ENCODE results near the gene TBC1D20.

Gene TBC1D20

DNA sequence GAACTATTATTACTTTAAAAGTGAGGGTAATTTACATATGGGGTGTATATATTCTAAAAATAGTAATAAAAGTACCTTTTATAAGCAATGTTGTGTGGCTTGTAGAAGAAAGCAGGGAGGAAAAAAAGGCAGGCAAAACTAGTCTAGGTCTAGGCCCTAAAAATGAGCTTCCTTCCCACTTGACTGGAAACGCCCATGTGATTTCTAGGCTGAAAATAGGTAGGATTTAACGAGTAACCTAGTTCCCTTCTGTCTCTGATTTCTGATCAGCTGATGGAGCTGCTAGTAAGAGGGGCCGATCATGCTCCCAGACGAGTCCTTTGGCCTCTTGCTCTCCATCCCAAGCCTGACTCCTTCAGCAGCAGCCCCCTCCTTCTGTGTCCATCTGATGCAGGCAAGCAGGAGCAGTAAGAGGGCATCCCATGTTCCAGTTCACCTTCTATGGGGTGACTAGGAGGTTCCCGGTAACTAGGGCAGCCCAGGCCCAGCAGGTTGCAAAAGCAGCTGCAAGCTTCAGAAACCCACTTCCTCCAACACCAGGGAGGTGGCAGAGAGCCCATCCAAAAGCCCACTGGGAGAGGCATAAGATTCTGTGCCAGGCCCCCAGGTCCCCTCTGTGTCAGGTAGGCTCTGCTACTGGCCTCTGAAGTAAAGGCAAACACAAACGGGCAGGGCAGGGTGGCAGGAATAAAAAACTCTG, 24.4 kb downstream of the TBC1D20 start:
- no peak for DNase-seq

DNA sequence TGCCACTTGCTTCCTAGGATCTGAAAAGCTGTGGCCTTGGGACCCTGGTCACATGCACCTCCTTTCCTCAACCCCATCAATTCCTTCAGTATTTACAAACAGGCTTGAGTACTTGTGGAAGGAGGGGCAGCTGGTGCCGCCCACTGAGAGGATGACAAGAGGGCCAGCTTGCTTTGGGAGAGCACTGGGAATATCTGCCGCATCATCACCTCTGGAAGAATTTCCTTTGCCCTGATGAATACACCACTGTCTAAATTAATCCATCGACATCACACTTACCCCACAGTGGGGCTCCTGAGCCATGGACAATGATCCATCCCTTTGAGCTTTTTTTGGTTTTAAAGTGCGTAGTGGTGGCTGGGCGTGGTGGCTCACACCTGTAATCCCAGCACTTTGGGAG, 25.9 kb downstream of the TBC1D20 start:
- no peak for DNase-seq

DNA sequence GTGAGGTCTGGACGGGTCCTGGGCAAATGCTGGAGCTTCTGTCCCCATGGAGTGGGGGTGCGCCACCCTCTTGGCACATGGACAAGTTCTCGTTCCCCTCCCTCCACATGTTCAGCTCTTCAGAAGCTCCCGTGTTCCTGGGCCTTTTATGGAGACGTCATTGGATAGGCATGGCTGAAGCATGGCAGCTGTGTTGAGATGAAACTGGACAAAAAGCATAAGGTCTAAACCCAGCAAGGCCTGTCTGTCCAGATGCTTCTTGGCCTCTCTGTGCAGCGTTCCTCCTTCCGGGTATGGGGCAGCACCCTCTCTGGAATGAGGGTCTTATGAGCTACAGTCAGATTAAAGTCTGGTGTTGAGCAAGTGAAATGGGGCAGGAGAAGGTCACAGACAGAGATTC, 26.8 kb downstream of the TBC1D20 start:
- no peak for DNase-seq

DNA sequence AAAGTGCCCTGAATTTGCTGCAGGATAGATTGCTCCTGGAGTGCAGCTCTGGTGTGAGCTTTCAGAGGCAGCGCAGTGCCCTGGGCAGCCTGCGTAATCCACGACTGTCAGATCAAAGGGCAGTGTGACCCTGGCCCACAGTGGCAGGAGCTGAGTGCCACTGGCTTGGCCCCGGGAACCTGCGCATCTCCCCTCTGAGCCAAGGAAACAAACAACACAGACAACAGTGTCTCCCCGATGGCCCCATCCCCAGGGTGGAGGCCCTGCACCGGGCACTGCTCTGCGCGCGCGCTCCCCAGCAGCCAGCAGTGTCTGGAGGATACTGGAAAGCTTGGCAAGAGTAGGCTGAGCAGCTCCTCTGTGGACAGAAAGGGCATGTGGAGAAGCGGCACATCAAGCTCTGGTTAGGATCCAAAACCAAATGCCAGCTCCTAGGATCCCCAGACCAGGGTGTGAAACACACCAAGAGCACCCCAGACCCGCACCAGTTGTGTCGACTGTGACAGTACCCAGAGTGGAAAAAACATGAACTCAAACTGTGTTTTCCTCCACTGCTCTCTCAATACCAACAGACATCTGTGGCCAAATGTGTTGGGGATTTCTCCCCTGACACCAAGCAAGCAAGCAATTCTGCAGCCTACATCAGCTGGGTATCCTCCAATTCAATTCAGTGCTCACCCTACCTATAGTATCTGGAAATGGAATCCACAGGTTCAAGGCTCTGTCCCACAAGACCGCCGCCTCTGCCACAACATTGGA, 27.5 kb downstream of the TBC1D20 start:
- DNase-seq: no peak

DNA sequence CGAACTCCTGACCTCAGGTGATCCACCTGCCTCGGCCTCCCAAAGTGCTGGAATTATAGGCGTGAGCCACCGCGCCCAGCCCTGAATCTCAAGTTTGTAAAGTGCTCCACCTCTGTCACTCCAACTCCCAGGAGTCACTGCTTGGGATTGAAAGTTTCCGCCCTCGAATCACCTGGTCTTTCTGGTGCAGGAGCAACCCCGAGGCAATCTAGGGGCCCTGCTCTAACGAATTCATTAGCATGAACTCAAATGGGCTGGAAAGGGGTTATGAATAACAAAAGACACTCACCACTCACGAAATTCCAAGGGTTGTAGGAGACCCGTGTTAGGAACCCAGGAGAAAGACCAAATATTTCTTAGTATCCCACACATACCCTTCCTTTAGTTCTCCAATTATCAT, 28.1 kb downstream of the TBC1D20 start:
- DNase-seq: no peak

DNA sequence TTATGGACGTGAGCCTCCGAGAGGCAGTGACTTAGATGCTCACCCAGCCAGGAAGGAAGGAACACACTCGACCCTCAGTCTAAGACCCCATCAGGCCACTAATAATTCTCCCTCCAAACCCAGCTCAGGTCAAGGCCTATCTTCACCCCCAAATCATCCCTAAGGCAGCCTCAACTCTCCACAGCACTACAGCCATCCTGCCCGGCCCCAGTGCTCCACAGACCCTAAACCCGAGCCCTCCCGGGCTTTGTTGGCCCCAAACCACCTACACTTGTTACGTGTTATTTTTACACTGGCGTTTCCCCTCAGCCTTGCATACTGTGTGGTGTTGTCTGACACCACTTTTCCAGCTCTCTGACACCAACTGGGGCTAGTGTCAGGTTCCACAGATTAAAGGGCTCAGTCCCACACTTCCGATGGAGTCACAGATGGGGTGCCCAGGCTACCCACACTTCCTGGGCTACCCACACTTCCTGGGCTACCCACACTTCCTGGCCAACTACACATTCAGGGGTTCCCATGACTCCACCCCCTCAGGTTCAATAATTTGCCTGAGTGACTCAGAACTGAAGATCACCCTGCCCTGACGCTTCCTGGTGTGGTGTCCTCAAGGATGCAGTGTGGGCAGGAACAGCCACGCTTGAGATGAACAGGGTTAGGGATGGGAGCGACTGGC, 28.9 kb downstream of the TBC1D20 start:
- DNase-seq: peak; percentile 60

DNA sequence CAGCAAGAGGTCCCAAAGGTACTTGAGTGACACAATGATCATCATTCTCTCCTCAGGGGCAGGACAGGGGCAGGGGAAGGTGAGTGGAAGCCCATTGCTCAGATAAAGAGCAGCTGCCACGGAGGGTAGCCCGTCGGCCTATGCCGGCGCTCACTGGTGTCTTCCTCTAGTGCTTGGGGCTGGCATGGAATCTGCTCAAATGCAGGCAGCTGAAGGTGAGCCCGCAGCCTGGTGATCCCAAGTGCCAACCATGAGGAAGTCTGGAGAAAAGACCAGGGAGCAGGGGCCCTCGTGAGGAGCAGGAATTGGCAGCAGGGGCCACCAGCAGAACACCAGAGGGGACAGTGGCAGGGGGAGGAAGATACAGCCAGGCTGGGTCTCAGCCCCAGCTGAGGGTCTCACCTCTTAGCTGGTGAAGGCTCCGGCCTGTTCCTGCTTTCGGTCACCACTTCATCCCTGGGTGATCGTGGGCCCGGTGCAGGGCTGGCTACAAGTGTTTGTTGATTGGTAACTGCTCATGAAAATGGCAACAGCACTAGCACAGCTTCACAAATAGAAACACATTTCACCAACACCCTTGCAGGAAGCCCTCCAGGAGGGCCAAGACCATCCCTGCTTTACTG, 29.5 kb downstream of the TBC1D20 start:
- DNase-seq: no peak

DNA sequence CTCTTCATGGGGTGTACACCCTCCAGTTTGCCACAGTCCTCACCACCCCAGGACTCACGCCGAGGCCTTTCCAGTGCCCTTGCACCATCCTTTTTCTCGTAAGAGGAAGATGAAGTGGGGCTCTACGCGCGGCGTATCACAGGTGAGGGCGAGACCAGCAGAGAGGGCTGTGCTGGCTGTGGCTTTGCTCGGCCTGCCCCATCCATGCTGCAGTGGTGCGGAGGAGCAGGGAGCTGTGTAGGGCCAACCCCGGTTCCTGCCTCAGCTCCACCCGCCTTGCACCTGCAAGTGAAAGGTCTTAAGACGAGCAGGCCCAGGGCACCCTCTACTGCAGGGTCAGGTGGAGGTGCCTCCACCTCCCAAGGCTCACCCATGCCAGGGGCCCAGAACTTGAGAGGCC, 30.1 kb downstream of the TBC1D20 start:
- no peak for DNase-seq

DNA sequence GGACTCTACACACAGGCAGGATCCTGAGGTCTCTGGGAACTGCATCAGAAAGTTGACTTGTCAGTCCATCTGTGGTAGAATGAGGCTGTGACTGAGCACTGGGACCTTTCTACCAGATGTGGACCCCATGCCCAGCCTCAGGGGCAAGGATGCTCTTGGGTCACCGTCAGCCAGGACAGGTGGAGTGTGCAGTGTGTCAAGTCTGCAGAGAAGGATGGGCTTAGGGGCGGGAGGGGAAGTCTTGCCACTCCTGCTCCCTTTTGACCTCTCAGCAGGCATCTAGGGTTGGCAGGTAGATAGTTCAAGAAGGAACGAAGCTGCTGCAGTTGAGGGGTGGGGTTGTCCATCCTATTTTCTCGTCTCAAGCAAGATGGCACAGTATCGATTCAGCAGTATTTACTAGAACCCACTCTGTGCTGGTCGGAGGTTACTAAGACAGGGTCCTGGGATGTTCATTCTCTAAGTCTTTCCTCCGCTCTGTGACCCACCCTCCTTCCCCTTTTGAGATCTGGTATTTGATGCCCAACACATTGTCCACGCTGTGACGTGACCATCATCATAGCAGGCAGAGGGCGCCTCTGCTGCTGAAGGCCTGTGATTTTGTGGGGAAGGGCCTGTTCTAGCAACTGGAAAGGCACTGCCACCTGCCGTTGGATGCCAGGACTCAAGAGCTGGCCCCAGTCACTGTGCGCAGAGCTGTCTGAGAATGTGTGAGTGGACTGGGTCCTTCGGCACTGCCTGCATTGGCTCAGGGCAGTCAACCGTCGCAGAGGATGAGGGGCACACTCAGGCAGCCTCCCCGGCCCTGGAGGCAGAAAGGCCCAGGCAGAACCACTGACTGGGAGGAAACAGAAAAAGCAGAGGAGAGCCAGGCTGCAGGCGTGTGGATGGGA, 31.1 kb downstream of the TBC1D20 start:
- DNase-seq: no peak

DNA sequence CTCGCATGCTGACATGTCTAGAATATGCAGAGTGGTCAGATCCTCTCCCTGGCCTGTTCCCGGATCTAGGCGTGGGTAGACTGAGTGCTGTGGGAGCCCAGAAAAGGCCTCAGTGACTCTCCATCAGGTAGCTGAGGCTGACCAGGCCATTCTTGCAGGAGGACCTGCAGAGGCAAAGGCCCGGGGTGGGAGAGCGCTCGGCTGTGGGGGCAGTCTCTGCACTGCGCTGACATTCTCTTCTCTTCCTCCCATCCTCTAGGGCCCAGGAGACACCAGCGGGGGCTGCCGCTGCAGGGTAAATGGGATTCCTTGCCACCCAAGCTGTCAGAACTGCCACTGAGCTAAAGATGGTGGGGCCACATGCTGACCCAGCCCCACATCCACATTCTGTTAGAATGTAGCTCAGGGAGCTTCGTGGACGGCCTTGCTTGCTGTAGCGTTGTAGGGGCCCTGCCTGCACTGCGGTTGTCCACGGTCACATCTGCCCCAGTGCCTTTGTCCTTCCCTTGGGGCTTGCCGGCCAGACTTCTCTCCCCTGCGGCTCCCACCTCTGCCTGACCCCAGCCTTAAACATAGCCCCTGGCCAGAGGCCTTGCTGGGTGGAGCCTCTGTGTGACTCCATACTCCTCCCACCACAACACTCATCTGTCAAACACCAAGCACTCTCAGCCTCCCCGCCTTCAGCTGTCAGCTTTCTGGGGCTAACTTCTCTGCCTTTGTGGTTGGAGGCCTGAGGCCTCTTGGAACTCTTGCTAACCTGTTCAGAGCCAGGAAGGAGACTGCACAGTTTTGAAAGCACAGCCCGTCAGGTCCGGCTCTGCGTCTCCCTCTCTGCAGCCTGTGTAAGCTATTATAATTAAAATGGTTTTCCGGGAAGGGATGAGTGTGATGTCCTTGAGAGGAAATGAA, 32.0 kb downstream of the TBC1D20 start:
- DNase-seq: no peak

DNA sequence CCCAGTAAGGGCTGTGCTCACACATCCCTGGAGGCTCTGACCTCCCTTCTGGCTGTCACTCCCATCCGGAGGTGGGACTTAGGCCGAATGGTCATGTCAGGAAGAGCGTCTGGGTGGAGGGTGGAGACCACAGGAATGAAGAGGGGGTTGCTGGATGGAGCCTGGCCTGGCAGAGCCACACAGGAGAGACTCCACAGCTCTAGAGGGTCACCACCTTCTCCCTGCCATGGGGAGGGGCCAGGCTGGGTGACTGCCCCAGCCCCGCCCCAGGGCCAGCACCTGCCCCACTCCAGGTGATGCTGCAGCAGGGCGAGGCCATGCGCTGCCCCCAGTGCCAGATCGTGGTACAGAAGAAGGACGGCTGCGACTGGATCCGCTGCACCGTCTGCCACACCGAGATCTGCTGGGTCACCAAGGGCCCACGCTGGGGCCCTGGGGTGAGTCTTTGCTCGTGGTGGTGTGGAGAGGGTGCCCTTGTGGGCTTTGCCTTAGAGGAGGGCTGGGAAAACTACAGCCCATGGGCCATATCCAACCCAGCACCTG, 33.6 kb downstream of the TBC1D20 start:
- no peak for DNase-seq

DNA sequence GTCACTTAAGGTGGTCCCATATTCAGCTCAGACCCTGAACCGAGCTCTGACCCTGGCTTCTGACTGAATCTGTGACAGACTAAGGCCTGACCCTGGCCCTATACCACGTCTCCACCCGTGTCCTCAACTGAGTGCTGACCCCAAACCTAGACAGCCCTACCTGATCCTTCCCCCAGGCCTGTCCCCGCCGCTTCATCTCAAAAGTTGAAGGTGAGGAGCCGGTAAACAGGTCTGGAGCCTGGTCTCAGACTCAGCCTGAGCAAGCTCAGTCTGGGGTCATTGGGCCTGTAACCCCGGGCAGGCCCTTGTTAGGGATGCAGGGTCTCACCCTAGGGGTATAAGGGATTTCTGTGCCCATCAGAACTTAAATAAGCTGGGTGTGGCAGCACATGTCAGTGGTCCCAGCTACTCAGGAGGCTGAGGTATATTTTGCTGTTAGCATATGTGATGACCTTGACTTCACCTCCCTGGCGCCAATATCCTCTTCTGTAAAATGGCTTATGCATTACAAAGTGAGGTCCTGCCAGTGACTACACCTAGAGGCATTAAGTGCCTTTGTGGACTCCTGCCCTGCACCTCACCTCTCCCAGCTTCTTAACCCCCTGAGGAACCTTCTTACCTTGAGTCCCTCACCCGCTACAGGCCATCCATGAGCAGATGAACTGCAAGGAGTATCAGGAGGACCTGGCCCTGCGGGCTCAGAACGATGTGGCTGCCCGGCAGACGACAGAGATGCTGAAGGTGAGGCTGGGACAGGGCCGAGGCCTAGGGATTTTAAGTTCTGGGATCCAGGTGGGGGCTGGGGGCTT, 34.3 kb downstream of the TBC1D20 start:
- DNase-seq: no peak

DNA sequence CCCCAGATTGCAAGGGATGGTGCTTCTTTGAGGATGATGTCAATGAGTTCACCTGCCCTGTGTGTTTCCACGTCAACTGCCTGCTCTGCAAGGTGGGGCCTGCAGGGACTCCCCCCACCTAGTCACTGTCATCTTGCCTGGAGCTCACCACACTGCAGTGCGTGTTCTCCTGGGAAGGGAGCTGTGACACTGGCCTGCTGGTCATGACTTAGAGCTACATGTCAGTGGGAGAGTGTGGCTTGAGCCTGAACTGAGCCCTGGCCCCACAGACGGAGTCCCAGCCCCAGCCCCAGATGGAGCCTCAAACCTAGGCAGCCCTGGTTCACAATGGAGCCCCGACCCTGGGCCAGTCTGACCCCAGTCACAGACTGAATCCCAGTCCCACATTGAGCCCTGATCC, 34.9 kb downstream of the TBC1D20 start:
- DNase-seq: no peak

DNA sequence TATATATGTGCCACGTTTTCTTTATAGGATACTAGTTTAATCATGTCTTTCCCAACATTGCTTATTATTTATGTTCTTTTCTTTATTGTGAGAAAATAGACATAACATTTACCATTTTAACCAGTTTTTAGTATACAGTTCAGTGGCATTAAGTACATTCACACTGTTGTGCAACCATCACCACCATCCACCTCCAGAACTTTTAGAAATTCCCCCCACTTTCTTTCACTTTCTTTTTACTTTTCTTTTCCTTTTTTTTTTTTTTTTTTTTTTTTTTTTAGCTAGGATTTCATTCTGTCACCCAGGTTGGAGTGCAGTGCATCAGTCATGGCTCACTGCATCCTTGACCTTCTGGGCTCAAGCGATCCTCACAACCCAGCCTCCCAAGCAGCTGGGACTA, 35.8 kb downstream of the TBC1D20 start:
- DNase-seq: no peak

DNA sequence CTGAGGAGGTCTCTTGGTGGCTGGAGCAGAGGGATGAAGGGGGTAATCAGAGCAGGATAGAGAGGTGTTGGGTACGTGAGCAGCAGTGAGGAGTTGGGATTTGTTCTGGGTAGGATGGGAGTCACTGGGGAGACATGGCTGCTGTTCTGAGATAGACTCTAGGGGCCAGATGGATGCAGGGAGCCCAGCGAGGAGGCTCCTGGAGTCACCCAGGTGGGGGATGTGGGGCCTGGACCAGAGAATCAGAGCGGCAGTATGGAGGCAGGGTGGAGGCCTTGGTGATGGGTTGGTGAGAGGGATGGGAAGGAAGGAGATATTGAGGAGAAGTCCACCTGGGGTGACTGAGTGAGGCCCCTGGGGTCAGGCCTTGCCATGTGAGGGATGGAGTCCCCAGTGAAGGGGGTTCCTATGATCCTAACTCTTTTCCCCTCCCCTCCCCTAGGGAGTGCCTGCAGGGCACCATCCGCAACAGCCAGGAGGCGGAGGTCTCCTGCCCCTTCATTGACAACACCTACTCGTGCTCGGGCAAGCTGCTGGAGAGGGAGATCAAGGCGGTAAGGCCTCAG, 40.6 kb downstream of the TBC1D20 start:
- no peak for DNase-seq

DNA sequence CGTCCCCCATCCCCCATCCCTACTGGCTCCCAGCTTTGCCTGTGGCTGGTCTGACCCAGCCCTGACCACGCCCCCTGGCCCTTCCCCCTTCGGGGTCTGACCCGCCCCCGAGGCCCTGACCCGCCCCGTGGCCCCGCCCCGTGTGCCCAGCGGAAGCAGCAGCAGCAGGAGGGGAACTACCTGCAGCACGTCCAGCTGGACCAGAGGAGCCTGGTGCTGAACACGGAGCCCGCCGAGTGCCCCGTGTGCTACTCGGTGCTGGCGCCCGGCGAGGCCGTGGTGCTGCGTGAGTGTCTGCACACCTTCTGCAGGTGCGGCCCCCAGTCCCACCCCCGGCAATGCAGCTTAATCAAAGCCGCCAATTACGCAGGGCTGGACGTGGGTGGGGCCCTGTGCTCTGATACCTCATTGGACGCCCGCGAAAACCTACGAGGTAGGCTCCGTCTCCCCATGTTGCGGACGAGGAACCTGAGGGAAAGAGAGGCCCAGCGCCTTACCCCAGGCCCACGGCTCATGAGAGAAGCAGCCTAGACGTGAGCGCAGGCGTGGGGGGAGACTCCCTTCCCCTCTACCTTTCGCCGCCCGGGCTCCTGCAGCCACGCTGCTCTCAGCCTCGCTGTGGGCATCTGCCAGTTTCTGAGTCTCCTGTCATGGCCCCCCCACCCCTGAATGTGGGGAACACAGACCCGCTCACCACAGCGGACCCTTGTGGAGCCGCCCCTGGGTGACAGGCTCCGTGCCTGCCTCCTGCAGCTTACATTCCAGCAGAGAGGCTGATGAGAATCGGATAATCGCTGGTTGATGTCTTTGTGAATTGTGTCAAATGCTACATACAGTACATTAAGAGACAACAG, 41.4 kb downstream of the TBC1D20 start:
- DNase-seq: no peak

DNA sequence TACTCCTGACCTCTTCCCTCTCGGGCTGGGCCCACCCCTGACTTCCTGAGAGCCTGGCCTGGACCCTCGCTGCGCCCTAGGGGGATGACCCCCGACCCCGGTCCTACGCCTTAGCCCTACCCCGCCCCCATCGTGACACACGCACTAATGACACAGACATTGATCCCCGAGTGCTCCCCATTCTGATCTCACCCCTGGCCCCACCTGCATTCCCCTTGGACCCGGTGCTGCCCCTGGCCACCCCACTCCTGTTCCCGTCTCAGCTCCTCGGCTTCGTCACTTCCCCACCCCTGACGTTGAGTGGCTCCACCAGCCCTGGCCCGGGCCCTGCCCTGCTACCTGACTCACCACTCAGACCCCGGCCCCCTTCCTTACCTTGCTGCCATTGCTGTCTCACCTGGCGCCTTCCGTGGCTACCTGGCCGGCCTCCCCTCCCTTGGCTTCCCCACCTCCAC, 42.1 kb downstream of the TBC1D20 start:
- DNase-seq: no peak

DNA sequence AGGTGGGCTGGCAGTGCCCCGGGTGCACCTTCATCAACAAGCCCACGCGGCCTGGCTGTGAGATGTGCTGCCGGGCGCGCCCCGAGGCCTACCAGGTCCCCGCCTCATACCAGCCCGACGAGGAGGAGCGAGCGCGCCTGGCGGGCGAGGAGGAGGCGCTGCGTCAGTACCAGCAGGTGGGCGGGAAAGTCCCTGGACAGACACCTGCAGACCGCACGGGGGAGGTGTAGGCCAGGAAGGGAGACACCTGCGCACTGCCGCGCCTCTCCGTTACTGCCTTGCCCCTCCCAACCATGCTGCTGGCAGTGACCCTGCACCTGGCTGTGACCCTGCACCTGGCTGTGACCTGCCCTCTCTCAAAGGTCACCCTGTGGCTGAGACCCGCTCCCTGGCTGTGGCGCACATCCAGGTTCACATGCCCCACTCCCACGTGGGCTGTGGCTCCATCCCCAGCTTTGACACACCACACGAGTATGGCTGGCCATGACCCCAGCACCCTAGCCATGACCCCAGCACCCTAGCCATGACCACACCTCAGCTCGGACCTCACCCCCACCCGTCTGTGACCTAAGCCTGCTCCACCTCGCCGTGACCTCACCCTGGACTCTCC, 42.7 kb downstream of the TBC1D20 start:
- DNase-seq: no peak

Data from activated gamma-delta T cell treated with Interleukin-2 at 50 U/mL for 16 hours (primary cell).